ENCODE measurements around the gene BCL7C. TPM values are rescaled to one million over a fixed set of nuclear protein-coding genes. Genes with fewer than 3 reads are reported as not detected.

BCL7C gene
- total RNA-seq = 29.7 and 36.9 TPM in 2 replicates

DNA sequence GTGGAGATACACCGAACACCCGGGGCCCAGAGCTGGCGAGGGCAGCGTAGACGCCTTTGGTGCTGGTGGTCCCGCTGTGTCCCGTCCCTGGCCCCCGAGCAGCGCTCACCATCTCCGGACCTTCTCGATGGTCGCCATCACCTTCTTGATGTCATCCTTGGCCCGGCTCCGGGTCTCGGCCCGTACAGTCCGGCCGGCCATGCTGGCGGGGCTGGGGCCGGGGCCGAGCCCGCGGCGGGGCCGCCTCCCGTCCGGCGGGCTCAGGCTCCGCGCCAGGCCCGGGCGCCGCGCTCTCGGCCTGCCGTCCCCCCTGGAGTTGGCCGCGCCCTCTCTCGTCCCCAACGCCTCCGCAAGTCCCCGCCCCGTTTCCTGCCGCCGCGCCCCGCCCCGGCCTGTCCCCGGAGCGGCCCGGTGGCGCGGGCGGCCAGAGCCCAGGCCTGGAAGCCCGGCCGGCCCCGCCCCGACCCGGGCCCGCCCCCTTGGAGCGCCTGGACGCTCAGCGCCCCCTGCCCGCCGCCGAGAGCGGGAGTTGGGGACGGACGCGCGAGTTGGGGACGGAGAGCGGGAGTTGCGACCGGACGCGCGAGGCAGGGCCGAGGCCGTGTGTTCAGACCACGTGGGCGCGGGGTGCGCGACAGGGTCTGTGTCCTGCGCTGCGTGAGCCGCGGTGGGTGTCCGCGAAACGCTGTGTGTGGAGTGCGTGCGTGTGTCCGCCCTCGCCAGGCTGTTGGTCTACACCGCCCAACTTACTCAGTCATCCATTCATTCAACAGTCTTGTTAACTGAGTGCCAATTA lies at the start of gene BCL7C:
Gene BCL7C, minus strand, starts transcription at position 334 of the 796 bp plus-strand sequence. Its CDS starts 133 bp downstream, at position 201.

DNA sequence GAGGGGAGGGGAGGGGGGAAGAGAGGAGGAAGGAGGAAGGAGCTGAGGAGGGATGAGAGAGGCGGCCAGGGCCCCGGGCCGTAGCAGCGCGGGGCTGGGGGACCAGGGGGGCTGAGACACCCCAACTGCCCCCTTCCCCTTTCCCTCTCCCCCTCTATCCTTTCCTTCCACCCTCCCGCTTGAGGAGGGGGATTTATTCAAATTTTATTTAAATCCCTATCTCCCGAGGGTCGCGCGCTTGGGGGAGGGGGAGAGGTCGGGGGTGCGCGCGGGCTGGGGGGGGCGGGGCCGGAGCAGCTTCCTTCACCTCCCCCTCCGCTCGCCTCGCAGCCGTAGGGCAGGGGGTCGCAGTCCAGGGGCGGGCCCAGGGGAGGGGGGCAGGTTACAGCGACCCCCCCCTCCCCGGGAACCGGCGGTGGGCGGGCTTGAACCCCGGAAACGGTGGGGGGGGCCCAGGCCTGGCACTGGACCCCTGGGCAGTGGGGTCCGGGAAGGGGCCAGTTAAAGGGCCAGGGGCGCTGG lies 29.7 kb upstream of the BCL7C start, which contains the start of gene FBXL19:
Gene FBXL19, plus strand, starts transcription at position 19 of the 522 bp plus-strand sequence. CDS start 2,183 bp downstream, outside the sequence.

GRCh38 chr16:30896261-30896888 lies 2.5 kb upstream of the BCL7C start, which contains the start of gene CTF1:
CTF1 (plus strand) TSS chr16:30896614; CDS start chr16:30896644, 30 bp downstream.

Other genes with a start within 250 kb of the BCL7C start
- gene PRR14, start 243.1 kb downstream of the BCL7C start, total RNA-seq = 16.0 and 24.8 TPM in 2 replicates
- gene FBRS, start 235.6 kb downstream of the BCL7C start, total RNA-seq = 25.1 and 30.0 TPM in 2 replicates
- gene SRCAP, start 194.9 kb downstream of the BCL7C start, total RNA-seq = 21.4 and 34.3 TPM in 2 replicates
- gene PHKG2, start 145.7 kb downstream of the BCL7C start, total RNA-seq = 13.2 and 17.8 TPM in 2 replicates
- gene CFAP119, start 132.0 kb downstream of the BCL7C start, total RNA-seq = 0.62 and 0.93 TPM in 2 replicates
- gene RNF40, start 131.8 kb downstream of the BCL7C start, total RNA-seq = 68.0 and 87.4 TPM in 2 replicates
- 11.7 and 15.0 TPM in 2 replicates for gene ZNF629, start 106.9 kb downstream of the BCL7C start, total RNA-seq
- gene CTF1, start 2.5 kb upstream of the BCL7C start, total RNA-seq = 2.0 and 3.6 TPM in 2 replicates
- 13.2 and 13.7 TPM in 2 replicates for gene FBXL19, start 29.5 kb upstream of the BCL7C start, total RNA-seq
- gene ORAI3, start 55.0 kb upstream of the BCL7C start, total RNA-seq = 45.4 and 48.9 TPM in 2 replicates
- gene SETD1A, start 63.7 kb upstream of the BCL7C start, total RNA-seq = 5.2 and 6.2 TPM in 2 replicates
- gene HSD3B7, start 91.1 kb upstream of the BCL7C start, total RNA-seq = 11.1 and 11.7 TPM in 2 replicates
- gene STX1B, start 116.6 kb upstream of the BCL7C start, total RNA-seq = 0.25 and 0.29 TPM in 2 replicates
- 19.0 and 25.1 TPM in 2 replicates for gene STX4, start 139.5 kb upstream of the BCL7C start, total RNA-seq
- gene ZNF668, start 180.2 kb upstream of the BCL7C start, total RNA-seq = 9.8 and 14.4 TPM in 2 replicates
- 8.0 and 10.5 TPM in 2 replicates for gene ZNF646, start 180.3 kb upstream of the BCL7C start, total RNA-seq
- gene PRSS53, start 194.9 kb upstream of the BCL7C start, total RNA-seq = 1.2 and 3.2 TPM in 2 replicates
- 309 and 356 TPM in 2 replicates for gene VKORC1, start 200.7 kb upstream of the BCL7C start, total RNA-seq
- gene BCKDK, start 214.3 kb upstream of the BCL7C start, total RNA-seq = 55.5 and 66.1 TPM in 2 replicates
- 21.0 and 22.6 TPM in 2 replicates for gene KAT8, start 223.6 kb upstream of the BCL7C start, total RNA-seq
- not detected in 2 replicates for gene PRSS8, start 241.7 kb upstream of the BCL7C start, total RNA-seq

All from cardiac ventricle fibroblast (primary cell).